HG03196 (cell line): Measurements from ENCODE around the gene TTBK1.

ENCODE experiments used
- ATAC-seq: cut with Tn5 transposase; IDR thresholded peaks from one replicate; pipeline ENCODE4 v1.9.1; 2021; ENCODE audit not compliant: unreplicated experiment

TTBK1 gene

DNA sequence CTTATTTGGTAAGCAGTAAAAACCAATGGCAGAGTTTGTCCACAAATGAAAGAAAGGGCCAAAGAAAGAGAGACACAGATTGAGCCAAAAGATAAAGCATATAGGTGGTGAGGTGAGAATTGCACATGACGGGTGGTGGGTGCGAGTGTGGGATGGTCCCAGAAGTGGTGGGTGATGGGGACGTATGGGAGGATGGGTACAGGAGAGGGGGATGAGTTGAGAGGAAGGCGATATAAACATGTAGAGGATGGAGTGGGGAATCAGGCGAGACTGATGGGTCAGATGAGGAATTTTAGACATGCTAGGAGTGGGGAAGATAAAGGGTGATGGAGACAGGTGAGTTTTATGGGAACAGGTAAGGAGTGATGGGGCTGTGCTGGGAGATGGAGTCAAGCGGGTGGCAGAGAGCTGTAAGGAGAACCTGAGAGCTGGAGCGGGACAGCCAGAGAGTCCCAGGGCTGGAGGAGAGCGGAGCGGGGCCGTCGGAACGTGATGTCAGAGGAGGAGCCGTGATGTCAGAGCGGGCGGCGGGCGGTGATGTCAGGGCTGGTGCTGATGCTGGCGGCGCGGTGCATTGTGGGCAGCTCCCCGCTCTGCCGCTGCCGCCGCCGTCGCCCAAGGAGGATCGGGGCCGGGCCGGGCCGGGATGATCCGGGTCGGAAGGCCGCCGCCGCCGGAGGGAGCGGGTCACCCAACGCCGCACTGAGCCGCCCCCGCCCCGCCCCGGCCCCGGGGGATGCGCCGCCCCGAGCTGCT lies at the start of gene TTBK1:
Gene TTBK1 (plus strand): TSS at position 574 of the 756 bp plus-strand sequence. CDS start 3,180 bp downstream, outside the sequence.
- ATAC-seq, result no peak

DNA sequence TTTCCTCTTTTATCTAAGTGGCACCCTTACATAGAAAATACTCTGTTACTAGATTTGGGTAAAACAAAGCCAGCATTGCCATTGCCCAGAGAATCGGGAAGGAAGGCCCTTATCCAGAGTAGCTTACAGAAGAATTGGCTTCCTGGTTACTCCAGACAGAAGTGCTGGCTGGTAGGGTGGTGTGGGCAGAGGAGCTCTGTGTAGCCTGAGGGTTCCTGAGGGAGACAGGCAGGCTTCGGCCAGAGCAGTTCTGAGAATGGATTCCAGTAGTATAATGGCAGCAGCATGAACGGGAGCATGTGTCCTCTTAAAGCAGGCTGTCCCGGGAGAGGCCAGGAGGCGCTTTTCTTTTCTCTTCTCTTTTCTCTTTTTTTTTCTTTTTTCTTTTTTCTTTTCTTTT lies 49.4 kb upstream of the TTBK1 start:
- no peak for ATAC-seq

DNA sequence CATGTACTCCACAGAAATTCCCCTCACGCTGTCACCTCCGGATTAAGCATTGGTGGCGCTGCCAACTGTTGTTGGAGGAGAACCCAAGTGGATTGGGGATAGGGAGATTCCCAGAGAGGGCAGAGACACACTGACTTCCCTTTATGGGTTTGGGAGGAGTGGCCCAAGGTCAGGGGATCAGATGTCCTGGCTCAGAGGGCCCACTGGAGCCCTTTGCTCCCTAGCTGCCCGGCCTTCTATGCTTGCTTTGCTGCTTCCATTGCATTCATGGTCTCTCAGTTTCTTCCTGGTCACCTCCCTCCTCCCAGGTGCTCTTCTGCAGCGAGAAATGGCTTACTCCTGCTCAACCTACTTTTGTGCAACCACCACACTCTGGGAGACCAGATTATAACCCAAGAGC lies 46.9 kb upstream of the TTBK1 start:
- no peak for ATAC-seq

GRCh38 chr6:43199912-43200311 lies 43.4 kb upstream of the TTBK1 start:
- ATAC-seq, result no peak

- ATAC-seq, result no peak
These were observed 42.7 kb upstream of the TTBK1 start for GRCh38 chr6:43200541-43200940.

DNA sequence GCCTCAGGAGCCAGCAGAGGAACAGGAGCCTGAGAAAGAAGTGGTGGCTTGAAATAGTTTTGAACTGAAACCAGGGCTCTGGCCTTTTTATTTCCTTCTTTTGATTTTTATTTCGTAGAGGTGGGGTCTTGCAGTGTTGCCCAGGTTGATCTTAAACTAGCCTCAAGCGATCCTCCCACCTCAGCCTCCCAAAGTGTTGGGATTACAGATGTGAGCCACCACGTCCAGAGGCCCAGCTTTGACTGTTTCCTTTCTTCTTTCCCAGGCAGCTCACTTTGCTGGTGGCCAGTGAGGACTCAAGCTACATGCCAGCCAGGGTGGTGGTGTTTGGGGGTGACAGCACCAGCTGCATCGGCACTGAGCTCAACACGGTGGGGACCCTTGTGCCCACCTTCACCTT lies 40.8 kb upstream of the TTBK1 start:
- no peak for ATAC-seq

- no peak for ATAC-seq
These were observed 40.1 kb upstream of the TTBK1 start for GRCh38 chr6:43203029-43203717.

DNA sequence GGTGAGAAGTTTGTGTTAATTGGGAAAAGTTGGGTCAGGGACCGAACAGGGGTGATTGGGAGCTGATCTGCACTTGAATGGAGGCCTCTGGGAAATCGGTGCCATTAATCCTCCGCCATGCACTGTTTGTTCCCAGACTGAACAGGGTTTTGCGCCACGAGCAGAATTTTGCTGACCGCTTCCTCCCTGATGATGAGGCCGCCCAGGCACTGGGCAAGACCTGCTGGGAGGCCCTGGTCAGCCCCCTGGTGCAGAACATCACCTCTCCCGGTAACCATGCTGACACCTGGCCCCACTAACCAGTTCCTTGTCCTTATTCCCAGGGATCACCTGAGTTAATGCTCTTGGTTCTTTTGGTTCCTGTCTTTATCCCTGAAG lies 39.6 kb upstream of the TTBK1 start:
- ATAC-seq, result no peak

DNA sequence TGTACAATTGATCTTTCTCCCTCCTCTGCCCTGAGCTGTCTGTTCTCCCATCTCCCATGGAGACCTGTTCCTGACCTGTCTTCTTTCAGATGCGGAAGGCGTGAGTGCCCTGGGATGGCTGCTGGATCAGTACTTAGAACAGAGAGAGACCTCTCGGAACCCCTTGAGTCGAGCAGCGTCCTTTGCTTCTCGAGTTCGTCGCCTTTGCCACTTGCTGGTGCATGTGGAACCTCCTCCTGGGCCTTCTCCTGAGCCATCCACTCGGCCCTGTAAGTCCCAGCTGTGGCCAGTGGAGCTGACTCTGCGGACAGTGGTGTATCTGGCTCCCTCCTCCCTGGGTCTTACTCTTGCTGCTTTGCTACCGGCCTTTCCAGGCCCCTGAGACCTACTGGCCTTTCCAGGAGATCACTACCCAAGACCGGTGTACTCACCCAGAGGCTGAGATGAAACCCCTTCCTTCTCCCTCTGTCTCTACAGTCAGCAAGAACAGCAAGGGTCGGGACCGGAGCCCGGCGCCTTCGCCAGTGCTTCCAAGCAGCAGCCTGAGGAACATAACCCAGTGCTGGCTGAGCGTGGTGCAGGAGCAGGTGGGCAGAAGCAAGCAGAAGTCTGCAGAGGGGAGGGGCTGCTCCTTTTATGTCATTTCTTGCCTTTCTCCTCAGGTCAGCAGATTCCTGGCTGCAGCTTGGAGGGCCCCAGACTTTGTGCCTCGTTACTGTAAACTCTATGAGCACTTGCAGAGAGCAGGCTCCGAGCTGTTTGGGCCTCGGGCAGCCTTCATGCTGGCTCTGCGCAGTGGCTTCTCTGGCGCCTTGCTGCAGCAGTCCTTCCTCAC lies 38.8 kb upstream of the TTBK1 start:
- ATAC-seq, result no peak

GRCh38 chr6:43205849-43206248 lies 37.4 kb upstream of the TTBK1 start:
- no peak for ATAC-seq

GRCh38 chr6:43207286-43207685 lies 36.0 kb upstream of the TTBK1 start:
- no peak for ATAC-seq

GRCh38 chr6:43211955-43212354 lies 31.3 kb upstream of the TTBK1 start:
- ATAC-seq, result no peak

- ATAC-seq, result no peak
These were observed 29.9 kb upstream of the TTBK1 start for GRCh38 chr6:43213431-43213830.

DNA sequence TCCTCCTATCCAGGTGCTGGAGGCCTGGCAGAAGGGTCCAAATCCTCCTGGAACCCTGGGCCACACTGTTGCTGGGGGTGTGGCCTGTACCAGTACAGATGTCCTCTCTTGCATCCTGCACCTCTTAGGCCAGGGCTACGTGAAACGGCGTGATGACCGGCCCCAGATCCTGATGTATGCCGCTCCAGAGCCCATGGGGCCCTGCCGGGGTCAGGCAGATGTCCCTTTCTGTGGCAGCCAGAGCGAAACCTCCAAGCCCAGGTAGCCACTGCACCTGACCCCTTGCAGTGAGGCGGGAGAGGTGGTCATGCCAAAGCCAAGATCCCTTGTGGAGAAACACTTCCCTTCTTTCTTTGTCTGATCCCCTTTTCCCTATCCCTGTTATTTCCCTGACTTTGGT lies 28.2 kb upstream of the TTBK1 start:
- ATAC-seq, result no peak

DNA sequence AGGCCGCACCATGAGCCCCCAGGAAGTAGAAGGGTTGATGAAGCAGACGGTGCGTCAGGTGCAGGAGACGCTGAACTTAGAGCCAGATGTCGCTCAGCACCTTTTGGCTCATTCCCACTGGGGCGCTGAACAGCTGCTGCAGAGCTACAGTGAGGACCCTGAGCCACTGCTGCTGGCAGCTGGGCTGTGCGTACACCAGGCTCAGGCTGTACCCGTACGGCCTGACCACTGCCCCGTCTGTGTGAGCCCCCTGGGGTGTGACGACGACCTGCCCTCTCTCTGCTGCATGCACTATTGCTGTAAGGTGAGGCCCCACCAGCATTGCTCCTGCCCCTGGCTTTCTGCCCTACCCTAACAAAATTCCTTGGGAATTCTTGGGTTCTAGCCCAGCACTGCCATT lies 27.1 kb upstream of the TTBK1 start:
- ATAC-seq, result no peak

DNA sequence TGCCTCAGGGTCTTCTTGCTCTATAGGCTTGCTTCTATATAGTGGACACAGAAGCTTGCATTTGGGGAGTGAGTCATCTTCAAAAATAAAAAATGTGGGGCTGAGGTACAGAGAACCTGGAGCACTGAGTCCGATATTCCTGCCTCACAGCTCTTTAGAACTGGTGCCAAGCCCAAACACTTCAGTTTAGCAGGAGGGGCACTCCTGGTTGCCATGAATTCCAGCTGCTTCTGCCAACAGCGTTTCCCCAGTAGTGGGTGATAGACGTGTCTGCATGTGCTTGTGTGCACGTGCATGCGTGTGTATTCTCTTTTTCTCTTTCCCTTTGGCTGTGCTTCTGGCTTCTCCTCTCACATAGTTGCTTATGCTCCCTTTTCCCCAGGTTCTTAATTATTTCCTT lies 25.9 kb upstream of the TTBK1 start:
- ATAC-seq, result no peak

DNA sequence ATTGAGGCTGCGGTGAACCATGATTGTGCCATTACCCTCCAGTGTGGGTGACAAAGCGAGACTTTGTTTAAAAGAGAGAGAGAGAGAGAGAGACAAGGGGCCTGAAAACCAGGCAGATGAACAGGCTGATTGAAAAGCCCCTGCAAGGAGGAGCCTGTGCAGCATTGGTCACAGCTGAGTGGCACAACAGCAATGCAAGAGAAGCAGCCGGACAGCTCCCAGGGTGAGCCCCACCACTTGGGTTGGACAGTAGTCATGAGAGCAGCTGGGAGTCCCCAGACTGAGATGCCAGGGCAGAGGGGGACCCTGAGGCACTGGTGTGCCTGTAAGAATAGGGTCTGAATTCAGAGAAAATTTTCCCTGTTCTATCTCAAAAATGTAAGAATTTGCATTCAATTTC lies 24.2 kb upstream of the TTBK1 start:
- ATAC-seq, result no peak

- no peak for ATAC-seq
These were observed 23.5 kb upstream of the TTBK1 start for GRCh38 chr6:43219814-43220213.

- ATAC-seq, result no peak
These were observed 22.8 kb upstream of the TTBK1 start for GRCh38 chr6:43220439-43220951.

DNA sequence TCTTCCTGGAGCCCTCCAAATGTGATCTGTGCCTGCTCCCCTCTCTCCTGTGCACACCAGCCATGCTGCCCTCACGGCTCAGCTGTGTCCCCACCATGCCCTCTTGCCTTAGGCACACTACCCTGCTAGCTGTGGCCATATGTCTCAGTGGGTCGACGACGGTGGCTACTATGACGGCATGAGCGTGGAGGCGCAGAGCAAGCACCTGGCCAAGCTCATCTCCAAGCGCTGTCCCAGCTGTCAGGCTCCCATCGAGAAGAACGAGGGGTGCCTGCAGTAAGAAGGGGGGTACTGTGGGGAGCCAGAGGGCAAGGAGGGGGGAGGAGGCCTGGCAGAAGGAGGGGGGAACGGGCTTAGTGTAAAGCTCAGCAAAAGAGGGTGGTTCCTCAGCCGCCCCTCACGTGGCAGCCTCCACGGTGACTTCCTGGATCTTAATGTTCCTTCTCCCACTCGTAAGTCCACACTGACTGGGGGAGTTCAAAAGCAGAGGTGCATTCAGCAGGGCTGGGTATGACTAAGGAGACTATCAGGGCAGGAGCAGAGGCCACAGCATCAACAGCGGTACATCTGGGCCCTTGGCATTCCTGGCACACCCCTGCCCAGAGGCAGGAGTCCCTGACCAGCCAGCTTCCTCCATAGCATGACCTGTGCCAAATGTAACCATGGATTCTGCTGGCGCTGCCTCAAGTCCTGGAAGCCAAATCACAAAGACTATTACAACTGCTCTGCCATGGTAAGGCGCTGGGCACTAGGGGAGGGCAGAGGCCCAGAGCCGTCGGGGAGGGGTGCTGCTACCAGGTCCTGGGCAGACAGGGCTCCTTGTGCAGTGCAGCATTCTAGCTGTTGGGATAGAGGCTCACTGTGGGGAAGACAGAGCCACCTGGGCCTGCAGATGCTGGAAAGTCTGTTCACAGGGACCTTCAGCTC lies 22.0 kb upstream of the TTBK1 start:
- ATAC-seq, result no peak
